GM13976 (cell line): ENCODE measurements around the gene PELI2.

Experiments
- DNase-seq: peaks from one replicate; pipeline ENCODE4 v3.0.0; 2012; ENCODE audit warnings: low spot score
- in situ Hi-C: fragments of 300-500 bp; cut with MboI; formaldehyde crosslinking; loops from one replicate; pipeline ENCODE4 v1.12.0; 2022; ENCODE audit warnings: low sequenced_read_pairs, mixed read lengths, inconsistent platforms; ENCODE audit not compliant: unreplicated experiment
- TF ChIP-seq, protein P1 (sequence below): IDR thresholded peaks from 2 replicates; pipeline ENCODE4 v1.5.1; 2012; ENCODE audit warnings: borderline replicate concordance, mild to moderate bottlenecking; ENCODE audit not compliant: insufficient read depth; ENCODE audit errors: extremely low read depth, missing control alignments, control extremely low read depth

The PELI2 gene

DNA sequence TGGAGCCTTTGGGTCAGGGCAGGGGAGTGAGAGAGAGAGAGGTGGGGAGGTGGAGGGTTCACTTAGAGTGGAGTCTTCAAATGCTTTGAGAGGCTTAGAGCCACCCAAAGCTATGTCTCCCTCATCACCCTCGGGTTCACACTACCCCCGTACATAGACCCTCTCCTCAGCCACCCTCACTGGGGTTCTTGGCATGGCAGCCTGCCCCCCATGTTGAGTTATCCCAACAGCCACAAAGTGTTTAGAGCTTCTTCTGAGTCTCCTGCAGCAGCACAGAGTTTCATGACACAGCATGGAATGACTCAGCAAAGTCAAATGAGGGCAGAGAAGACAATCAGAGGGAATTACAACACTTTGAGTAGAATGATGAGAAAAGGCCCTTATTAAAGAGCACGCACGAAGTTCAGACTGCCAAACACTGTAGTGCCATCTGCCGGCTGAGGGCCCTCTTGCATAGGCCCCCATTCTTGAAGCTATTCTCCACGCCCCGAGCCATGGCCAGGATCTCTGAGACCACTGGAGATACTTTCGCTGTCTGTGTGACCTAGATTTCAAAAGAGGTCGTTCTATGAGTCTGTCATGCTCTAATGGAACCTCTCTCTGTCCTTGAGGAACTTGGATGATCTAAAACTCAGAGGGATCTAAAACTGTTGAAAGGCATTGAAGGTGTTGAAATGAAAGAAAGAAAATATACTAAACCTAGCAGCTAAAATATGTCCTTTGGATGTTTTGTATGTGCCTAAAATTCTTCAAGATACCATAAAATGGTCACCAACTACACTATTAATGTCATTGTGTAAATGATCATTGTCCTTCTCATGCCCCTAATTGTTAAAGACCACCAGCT lies 221.9 kb downstream of the PELI2 start:
- peak; percentile 45 for DNase-seq
- in situ Hi-C loops, result no loop called here
- TF ChIP-seq, protein P1, sequence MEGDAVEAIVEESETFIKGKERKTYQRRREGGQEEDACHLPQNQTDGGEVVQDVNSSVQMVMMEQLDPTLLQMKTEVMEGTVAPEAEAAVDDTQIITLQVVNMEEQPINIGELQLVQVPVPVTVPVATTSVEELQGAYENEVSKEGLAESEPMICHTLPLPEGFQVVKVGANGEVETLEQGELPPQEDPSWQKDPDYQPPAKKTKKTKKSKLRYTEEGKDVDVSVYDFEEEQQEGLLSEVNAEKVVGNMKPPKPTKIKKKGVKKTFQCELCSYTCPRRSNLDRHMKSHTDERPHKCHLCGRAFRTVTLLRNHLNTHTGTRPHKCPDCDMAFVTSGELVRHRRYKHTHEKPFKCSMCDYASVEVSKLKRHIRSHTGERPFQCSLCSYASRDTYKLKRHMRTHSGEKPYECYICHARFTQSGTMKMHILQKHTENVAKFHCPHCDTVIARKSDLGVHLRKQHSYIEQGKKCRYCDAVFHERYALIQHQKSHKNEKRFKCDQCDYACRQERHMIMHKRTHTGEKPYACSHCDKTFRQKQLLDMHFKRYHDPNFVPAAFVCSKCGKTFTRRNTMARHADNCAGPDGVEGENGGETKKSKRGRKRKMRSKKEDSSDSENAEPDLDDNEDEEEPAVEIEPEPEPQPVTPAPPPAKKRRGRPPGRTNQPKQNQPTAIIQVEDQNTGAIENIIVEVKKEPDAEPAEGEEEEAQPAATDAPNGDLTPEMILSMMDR, result peak; percentile 70

DNA sequence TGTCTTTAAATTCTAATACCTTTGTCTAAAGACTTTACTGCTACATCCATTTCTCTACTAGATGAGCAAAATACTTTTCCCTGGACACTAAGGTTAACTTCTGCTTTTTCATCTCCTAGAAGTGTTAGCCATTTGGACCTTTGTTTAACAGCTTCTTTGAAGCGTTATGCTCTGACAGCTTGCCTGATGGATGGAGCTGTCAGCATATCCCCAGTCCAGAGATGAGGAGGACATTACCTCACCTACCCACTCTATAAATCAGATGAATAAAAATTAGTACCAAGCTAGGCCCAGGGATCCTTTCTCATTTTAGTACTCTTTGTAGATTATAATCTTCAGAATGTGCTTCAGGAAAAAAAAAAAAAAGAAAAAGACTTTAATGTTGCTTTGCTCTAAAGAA lies 222.7 kb downstream of the PELI2 start:
- in situ Hi-C loops, result no loop called here
- no peak for DNase-seq
- TF ChIP-seq, protein P1, result no peak

- no peak for DNase-seq
- TF ChIP-seq, protein P1, result no peak
Measured at GRCh38 chr14:56341766-56342493, 223.7 kb downstream of the PELI2 start.

GRCh38 chr14:56342494-56342942 lies 224.3 kb downstream of the PELI2 start:
- in situ Hi-C loops, result no loop called here
- TF ChIP-seq, protein P1, result no peak
- DNase-seq, result no peak

More at GRCh38 chr14:56341766-56342493, 223.7 kb downstream of the PELI2 start:
- in situ Hi-C loops, result no loop called here

DNA sequence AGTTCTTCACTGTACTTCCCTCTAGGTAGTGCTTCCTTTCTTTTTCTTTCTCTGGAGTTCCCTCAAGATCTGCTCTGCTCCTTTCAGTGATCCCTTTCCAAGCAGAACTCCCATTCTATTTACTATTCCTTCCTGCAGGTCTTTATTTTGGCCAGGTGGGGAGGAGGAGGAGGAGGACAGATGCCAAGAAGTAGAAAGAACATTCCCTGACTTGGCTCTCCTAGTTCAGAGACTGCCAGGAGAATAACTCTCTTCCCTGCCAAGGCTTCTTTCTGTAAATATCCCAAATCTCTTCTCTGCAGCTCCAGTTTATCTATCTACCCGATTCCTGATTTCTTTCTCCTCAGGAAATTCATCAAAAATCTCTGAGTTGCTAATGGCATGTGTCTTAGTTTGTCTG lies 231.7 kb downstream of the PELI2 start:
- TF ChIP-seq, protein P1, result no peak
- in situ Hi-C loops, result no loop called here
- no peak for DNase-seq
